SU-DHL-6 (cell line): Measurements from ENCODE around the gene CDKN2C.

Source experiments
- H2AFZ ChIP-seq: fragments of 200-600 bp; sonication (generic); 2 replicates; pipeline ENCODE4 v1.6.1; 2014; ENCODE audit warnings: low read depth, mild to moderate bottlenecking, moderate library complexity, mixed read lengths, antibody characterized with exemption, low read length; ENCODE audit not compliant: severe bottlenecking
- H3F3A ChIP-seq: fragments of 200-600 bp; shearing (Covaris generic); 2 replicates; pipeline ENCODE4 v1.6.0; 2016; ENCODE audit warnings: antibody characterized with exemption, mild to moderate bottlenecking; ENCODE audit not compliant: insufficient read depth
- H3K27ac ChIP-seq: fragments of 200-600 bp; sonication (generic); 2 replicates; pipeline ENCODE4 v1.5.1; 2016; ENCODE audit warnings: low read depth, mild to moderate bottlenecking, low read length, moderate library complexity, mixed read lengths
- H3K27me3 ChIP-seq: fragments of 200-600 bp; sonication (generic), shearing (Covaris generic); 2 replicates; pipeline ENCODE4 v1.6.0; 2014; ENCODE audit warnings: mild to moderate bottlenecking, low read length
- H3K36me3 ChIP-seq: fragments of 200-600 bp; sonication (generic); 2 replicates; pipeline ENCODE4 v1.6.1; 2014; ENCODE audit warnings: mild to moderate bottlenecking, low read length, mixed read lengths
- H3K4me2 ChIP-seq: fragments of 300-600, 200-600 bp; shearing (Covaris generic), sonication (generic); 2 replicates; pipeline ENCODE4 v1.6.0; 2014; ENCODE audit warnings: low read length, low read depth, mild to moderate bottlenecking; ENCODE audit not compliant: poor library complexity, severe bottlenecking
- H3K4me3 ChIP-seq: fragments of 200-600 bp; sonication (generic); 2 replicates; pipeline ENCODE4 v1.5.1; 2014; ENCODE audit warnings: antibody characterized with exemption, low read length, mild to moderate bottlenecking, mixed read lengths; ENCODE audit not compliant: insufficient read depth, poor library complexity, severe bottlenecking
- H3K79me2 ChIP-seq: fragments of 200-600 bp; sonication (generic); 2 replicates; pipeline ENCODE4 v1.6.1; 2014; ENCODE audit warnings: mild to moderate bottlenecking, low read length, moderate library complexity; ENCODE audit not compliant: insufficient read depth
- H3K9ac ChIP-seq: fragments of 200-600 bp; sonication (generic); 2 replicates; pipeline ENCODE4 v1.7.0; 2014; ENCODE audit warnings: mild to moderate bottlenecking, low read length
- H3K9me2 ChIP-seq: fragments of 200-600 bp; sonication (generic); replicated peaks from 2 replicates; pipeline ENCODE4 v1.6.1; 2014; ENCODE audit warnings: low read length; ENCODE audit not compliant: insufficient read depth
- H3K9me3 ChIP-seq: fragments of 200-600 bp; sonication (generic); 2 replicates; pipeline ENCODE4 v1.6.1; 2014; ENCODE audit warnings: low read length, mixed read lengths; ENCODE audit not compliant: insufficient read depth
- H4K20me1 ChIP-seq: fragments of 200-600 bp; sonication (generic); 2 replicates; pipeline ENCODE4 v1.6.1; 2014; ENCODE audit warnings: low read depth, mild to moderate bottlenecking, antibody characterized with exemption, low read length, moderate library complexity, mixed read lengths
- EZH2phosphoT487 ChIP-seq: fragments of 200-600 bp; sonication (generic), shearing (Covaris generic); conservative IDR thresholded peaks from 2 replicates; pipeline ENCODE4 v1.6.1; 2018; ENCODE audit warnings: mild to moderate bottlenecking, antibody characterized with exemption, low read length, moderate library complexity, mixed read lengths
- TF ChIP-seq, protein P1 (sequence below): fragments of 200-600 bp; sonication (generic); IDR thresholded peaks from one replicate; pipeline ENCODE4 v1.5.1; 2017; ENCODE audit warnings: antibody characterized with exemption, mild to moderate bottlenecking, low read length, moderate library complexity; ENCODE audit not compliant: insufficient read depth, poor library complexity, severe bottlenecking

The CDKN2C gene

DNA sequence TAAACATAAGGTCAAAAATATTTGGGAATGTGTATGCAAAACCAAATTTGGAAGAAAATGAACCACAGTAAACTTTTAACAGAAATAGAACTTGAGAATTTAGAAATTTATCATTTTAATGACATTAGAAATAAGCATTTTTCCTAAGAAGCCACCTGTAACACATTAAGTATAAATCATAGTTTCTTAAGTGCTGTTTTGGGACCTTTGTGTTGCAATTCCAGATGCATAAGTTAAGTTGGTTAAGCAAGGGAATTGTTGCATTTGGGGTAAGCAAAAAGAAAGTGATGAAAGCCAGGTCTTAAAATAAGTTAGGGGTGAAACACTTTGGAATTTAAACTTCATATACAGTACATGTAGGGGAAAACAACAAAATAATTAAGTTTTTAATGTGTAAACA lies 49.8 kb downstream of the CDKN2C start:
- Histone ChIP-seq H3K79me2 (no peaks in the 10 kb centered on the region), H4K20me1 (no peaks in the 10 kb centered on the region), H3K4me3 (no peak overlapping the region), H3K27me3 (no peaks in the 10 kb centered on the region), H3K9me3 (no peaks in the 10 kb centered on the region), H3K9me2 (no peaks in the 10 kb centered on the region), H3F3A (no peaks in the 10 kb centered on the region), H3K36me3 (no peaks in the 10 kb centered on the region), H3K9ac (no peak overlapping the region), H3K4me2 (no peak overlapping the region), H2AFZ (no peak overlapping the region), H3K27ac (no peak overlapping the region)
- TF ChIP-seq, protein P1, sequence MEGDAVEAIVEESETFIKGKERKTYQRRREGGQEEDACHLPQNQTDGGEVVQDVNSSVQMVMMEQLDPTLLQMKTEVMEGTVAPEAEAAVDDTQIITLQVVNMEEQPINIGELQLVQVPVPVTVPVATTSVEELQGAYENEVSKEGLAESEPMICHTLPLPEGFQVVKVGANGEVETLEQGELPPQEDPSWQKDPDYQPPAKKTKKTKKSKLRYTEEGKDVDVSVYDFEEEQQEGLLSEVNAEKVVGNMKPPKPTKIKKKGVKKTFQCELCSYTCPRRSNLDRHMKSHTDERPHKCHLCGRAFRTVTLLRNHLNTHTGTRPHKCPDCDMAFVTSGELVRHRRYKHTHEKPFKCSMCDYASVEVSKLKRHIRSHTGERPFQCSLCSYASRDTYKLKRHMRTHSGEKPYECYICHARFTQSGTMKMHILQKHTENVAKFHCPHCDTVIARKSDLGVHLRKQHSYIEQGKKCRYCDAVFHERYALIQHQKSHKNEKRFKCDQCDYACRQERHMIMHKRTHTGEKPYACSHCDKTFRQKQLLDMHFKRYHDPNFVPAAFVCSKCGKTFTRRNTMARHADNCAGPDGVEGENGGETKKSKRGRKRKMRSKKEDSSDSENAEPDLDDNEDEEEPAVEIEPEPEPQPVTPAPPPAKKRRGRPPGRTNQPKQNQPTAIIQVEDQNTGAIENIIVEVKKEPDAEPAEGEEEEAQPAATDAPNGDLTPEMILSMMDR = no peak
- no peak for TF ChIP-seq EZH2phosphoT487
